Ovary (tissue), 3 donors: Measurements from ENCODE around the gene ADD1.

ENCODE experiments used
- CTCF ChIP-seq, 3 donors: fragments of 450-650 bp in 2 of 3; fragments of 200-600 bp in 1 of 3; IDR thresholded peaks; one replicate each; pipeline versions ENCODE4 v1.5.1 to v1.8.0; 2016 to 2022; ENCODE audit warnings: antibody characterized with exemption in 3 of 3, mild to moderate bottlenecking in 1 of 3
- EP300 ChIP-seq: sonication (generic); formaldehyde crosslinking; IDR thresholded peaks from one replicate; pipeline ENCODE4 v1.6.1; 2017; ENCODE audit warnings: antibody characterized with exemption
- POLR2A ChIP-seq: fragments of 450-650 bp; IDR thresholded peaks from one replicate; pipeline ENCODE4 v1.6.1; 2017; ENCODE audit warnings: antibody characterized with exemption, mild to moderate bottlenecking, moderate library complexity
- donor health status: DM: no; HTN: no; CAD: no.

DNA sequence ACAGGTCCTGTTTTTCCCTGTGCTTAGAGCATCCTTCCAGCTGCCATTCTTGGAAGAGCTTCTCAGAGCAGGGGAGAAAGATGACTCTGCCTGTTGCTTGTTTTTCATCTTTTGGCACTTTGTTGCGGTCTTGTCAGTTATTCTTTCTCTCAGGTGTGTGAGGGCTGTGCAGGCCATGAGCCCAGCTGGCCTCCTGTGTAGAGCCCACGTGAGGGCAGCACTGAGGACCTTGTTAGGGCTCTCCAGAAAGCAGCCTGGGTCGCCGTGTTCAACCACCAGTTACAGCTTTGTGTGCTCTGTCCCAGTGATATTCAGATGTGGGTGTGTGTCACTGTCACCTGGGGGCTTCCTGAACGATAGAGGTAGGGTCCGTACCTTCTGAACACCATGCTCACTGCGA, 66.8 kb downstream of the ADD1 start:
- TF ChIP-seq CTCF (IDR thresholded peaks at IDR 0.05), result no peak
- TF ChIP-seq POLR2A, result no peak
- no peak for TF ChIP-seq EP300
